Pancreas (tissue), 10 donors: ENCODE results near the gene P3H1. TPM values are rescaled to one million over a fixed set of nuclear protein-coding genes. Genes with fewer than 3 reads are reported as not detected.

Experiments used
- ATAC-seq, 4 donors: fragments of 200-7000 bp; cut with Tn5 transposase; one replicate each; pipeline versions ENCODE4 v1.8.0 to v1.9.1; 2020; ENCODE audit warnings: mild to moderate bottlenecking in 4 of 4, moderate library complexity in 4 of 4
- DNase-seq, 6 donors: peaks; one replicate each; pipeline ENCODE4 v3.0.0-alpha.2; 2020
- FAIRE-seq: peaks from 2 replicates; lab custom pipeline; 2012; peaks lifted over from hg19 to GRCh38; lab: Jason Lieb, UNC
- H3K27ac ChIP-seq, 4 donors: fragments of 200-600 bp; sonication (generic); 1 replicate in 3 of 4; 2 replicates in 1 of 4; pipeline versions ENCODE4 v1.5.0 to v1.8.0; 2020
- H3K27me3 ChIP-seq, 4 donors: fragments of 200-600 bp; one replicate each; pipeline ENCODE4 v1.8.0; 2021
- H3K36me3 ChIP-seq, 3 donors: fragments of 200-600 bp; sonication (generic) in 1 of 3; one replicate each; pipeline versions ENCODE4 v1.5.0 to v1.8.0; 2020 to 2021
- H3K4me1 ChIP-seq, 3 donors: fragments of 200-600 bp; one replicate each; pipeline ENCODE4 v1.8.0; 2021
- H3K4me3 ChIP-seq, 4 donors: fragments of 200-600 bp; sonication (generic) in 2 of 4; one replicate each; pipeline versions ENCODE4 v1.5.0 to v1.8.0; 2020 to 2021
- H3K9me3 ChIP-seq, 4 donors: fragments of 200-600 bp; one replicate each; pipeline ENCODE4 v1.8.0; 2021
- whole genome bisulfite sequencing, 2 donors: extraction: QIAGEN DNeasy Blood & Tissue Kit; methylation state at CpG; one replicate each; pipeline ENCODE4 v1.1.7; 2013; 5-methylcytosine and 5-hydroxymethylcytosine counted together
- intact Hi-C, 3 donors: fragments of 100-400 bp; cut with DNase I; formaldehyde crosslinking; loops; one replicate each; pipeline versions ENCODE4 v1.11.1 to v1.14.2; 2022
- polyA plus RNA-seq, 2 donors: library from polyadenylated mRNA; stranded (reverse); fragments of 200-250 nt; gene quantifications; one replicate each; pipeline ENCODE4 v1.2.3, GENCODE V29; 2013
- total RNA-seq, 6 donors: library from RNA; stranded (reverse); fragmentation: NEBNext Ultra II Directional in 4 of 6; extraction: Animal tissue kit (Norgen Biotek cat#: 25700) in 4 of 6; gene quantifications; one replicate each; pipeline versions ENCODE4 v1.2.1 to v1.2.4, GENCODE V29; 2021 to 2023
- TF ChIP-seq, protein P1 (sequence below), 4 donors: fragments of 200-600 bp; sonication (generic) in 3 of 4; IDR thresholded peaks; one replicate each; pipeline versions ENCODE4 v1.5.0 to v1.8.0; 2021; ENCODE audit warnings: antibody characterized with exemption in 4 of 4
- donor health status: healthy with polysubstance abuse.
- donor health status: DM: no; HTN: no; CAD: no; lungs with moderate emphysema.
- donor health status: DM: no; HTN: no; CAD: no.
- donor health status: control.
- donor health status: control.
- donor health status: Bipolar disorder and iron deficiency.
- donor health status: DM: yes; HTN: yes; CAD: no.
- donor health status: DM: no; HTN: no; CAD: no.
- donor health status: DM: no; HTN: no; CAD: no.
- donor health status: DM: yes; HTN: yes; CAD: no.

The P3H1 gene
- total and polyA plus RNA-seq, 8 donors = 6.8 to 37.0 (median 14.0) TPM

DNA sequence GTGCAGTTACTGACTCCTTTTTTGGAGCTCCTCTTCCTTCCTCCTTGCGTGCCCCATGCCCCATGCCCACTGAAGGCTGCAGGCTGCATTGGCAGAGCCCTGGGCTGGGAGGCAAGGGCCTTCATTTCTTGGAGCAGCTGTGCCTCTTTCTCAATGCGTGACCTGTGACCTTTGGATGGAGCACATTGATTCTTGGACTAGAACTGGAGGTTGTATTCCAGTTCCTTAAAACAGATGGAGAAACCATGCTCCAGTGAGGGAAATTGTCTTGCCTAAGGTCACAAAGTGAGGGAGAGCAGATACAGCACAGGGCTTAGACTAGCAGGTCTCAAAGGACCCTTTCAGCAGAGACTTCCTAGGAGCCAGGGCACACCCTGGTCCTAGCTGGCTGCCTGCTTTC is 27.0 kb upstream of the P3H1 start:
- Histone ChIP-seq H3K4me1 (peaks cover 0 to 4% (median 0%) of the 10 kb centered on the region in 3 donors), H3K9me3 (no peaks in the 10 kb centered on the region), H3K4me3 (no peak overlapping the region), H3K27me3 (no peaks in the 10 kb centered on the region), H3K36me3 (no peaks in the 10 kb centered on the region), H3K27ac (no peak overlapping the region)
- intact Hi-C loops = no loop called here
- FAIRE-seq (no peak), DNase-seq (no peak), ATAC-seq (peak in 1 of 4 donors; percentile 24)
- TF ChIP-seq, protein P1, sequence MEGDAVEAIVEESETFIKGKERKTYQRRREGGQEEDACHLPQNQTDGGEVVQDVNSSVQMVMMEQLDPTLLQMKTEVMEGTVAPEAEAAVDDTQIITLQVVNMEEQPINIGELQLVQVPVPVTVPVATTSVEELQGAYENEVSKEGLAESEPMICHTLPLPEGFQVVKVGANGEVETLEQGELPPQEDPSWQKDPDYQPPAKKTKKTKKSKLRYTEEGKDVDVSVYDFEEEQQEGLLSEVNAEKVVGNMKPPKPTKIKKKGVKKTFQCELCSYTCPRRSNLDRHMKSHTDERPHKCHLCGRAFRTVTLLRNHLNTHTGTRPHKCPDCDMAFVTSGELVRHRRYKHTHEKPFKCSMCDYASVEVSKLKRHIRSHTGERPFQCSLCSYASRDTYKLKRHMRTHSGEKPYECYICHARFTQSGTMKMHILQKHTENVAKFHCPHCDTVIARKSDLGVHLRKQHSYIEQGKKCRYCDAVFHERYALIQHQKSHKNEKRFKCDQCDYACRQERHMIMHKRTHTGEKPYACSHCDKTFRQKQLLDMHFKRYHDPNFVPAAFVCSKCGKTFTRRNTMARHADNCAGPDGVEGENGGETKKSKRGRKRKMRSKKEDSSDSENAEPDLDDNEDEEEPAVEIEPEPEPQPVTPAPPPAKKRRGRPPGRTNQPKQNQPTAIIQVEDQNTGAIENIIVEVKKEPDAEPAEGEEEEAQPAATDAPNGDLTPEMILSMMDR (IDR thresholded peaks at IDR 0.05) = no peak
- WGBS, 2 donors = 88 to 92% methylated on average over 2 of the region's 2 CpGs

DNA sequence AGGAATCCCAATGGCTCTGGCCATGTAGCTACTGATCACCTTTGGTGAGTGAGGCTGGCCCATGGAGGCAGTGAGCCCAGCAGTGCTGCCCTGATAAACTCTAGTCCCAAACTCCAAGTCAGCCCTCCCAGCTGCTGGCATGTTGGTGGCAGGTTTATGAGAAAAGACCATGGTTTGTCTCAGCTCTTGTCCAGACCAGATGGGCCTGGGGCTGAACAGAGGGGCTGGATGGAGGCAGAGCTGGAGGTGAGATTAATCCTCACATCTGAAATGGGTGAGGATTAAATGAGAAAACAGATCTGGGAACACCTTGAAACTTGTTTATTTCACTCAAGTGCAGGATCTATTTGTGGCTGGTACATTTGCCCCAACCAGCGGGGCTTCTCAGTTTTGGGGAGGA is 21.2 kb upstream of the P3H1 start:
- intact Hi-C loops = loop anchor here in 1 of 3 donors (10.0 kb wide), 1 partner anchor 97 kb away; no protein-coding TSS in a partner anchor
- Histone ChIP-seq H3K36me3 (no peaks in the 10 kb centered on the region), H3K9me3 (no peaks in the 10 kb centered on the region), H3K27ac (no peak overlapping the region), H3K27me3 (no peaks in the 10 kb centered on the region), H3K4me3 (no peak overlapping the region), H3K4me1 (no peaks in the 10 kb centered on the region)
- WGBS, 2 donors = 92 to 93% methylated on average over 1 of the region's 1 CpG
- ATAC-seq (no peak), DNase-seq (no peak), FAIRE-seq (no peak)
- TF ChIP-seq, protein P1 (IDR thresholded peaks at IDR 0.05) = no peak

DNA sequence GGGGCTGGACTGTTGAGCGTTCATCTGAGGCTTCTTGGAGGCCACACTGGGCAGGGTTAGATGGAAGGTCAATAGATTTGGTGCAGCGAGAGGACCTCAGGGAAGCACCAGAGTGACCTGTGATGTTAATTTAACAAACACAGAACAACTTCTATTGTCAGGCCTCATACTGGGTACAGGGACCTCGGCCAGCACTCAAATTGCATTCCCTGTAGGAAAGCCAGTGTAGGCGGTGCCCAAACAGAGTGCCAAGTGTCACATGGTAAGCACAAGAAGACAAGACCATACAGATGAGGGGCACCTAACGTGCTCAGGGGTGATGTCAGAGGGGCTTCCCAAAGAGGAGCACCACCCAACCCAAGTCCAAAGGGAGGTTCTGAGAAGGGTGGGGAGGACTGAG is 19.3 kb upstream of the P3H1 start:
- WGBS, 2 donors = 89 to 94% methylated on average over 5 of the region's 5 CpGs
- H3K27ac ChIP-seq = no peak overlapping the region
- DNase-seq = no peak
- H3K9me3 ChIP-seq = no peaks in the 10 kb centered on the region
- H3K4me1 ChIP-seq = no peaks in the 10 kb centered on the region
- no peaks in the 10 kb centered on the region for H3K36me3 ChIP-seq
- intact Hi-C loops = loop anchor here in 1 of 3 donors (10.0 kb wide), 1 partner anchor 99 kb away; no protein-coding TSS in a partner anchor
- no peak overlapping the region for H3K4me3 ChIP-seq
- no peak for ATAC-seq
- FAIRE-seq = no peak
- no peaks in the 10 kb centered on the region for H3K27me3 ChIP-seq
- TF ChIP-seq, protein P1 (IDR thresholded peaks at IDR 0.05) = no peak

DNA sequence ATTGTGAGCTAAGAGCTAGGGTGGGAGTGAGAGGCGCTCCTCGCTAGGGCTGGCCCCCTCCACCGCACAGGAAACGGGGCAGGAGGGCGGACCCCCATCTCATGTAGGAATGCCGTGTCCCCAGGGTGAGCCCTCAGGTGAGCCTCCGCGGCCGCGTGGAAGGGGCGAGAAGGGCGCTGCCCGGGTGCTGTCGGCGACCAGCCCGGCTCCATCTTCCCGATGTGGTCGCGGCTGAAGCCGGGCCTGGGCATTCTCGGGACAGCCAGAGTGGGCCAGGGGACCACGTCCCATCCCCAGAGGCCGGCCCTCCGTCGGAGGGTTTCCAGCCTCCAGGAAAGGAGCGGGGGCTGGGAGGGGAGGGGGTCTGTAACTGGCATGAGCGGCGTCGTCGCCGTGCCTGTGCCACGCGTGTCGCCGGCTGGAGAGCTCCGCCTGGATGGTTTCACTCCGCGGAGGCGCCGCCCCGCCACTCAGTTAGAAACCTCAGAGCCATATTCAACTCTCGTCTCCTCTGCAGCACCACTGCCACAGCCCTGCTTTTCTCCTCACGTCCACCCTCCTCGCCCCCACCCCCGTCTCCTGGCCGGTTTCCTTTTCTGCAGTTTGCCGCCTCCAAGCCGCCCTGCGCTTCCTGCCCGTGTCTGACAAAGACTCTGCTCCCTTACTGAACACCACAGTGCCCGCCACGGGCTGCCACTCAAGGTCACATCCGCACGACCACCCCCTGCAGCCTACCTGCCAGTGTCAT is 18.3 kb upstream of the P3H1 start, which contains the start of gene TMEM269:
Gene TMEM269, plus strand, starts transcription at position 46 of the 748 bp plus-strand sequence. CDS start 4,903 bp downstream, outside the sequence.
- 13 to 16% methylated on average over 42 to 54 of the region's 54 CpGs for WGBS, 2 donors
- DNase-seq = peak in 2 of 6 donors; percentile 63 to 65
- no peaks in the 10 kb centered on the region for H3K36me3 ChIP-seq
- peak within 1 kb of the TSS in 2 of 4 donors; percentile 13 to 42 for H3K4me3 ChIP-seq
- ATAC-seq = peak; percentile 24 to 62 (median 54)
- no peak for FAIRE-seq
- intact Hi-C loops = loop anchor here in 1 of 3 donors (10.0 kb wide), 1 partner anchor 100 kb away; no protein-coding TSS in a partner anchor
- H3K27ac ChIP-seq = no peak within 1 kb of the TSS
- H3K9me3 ChIP-seq = no peaks in the 10 kb centered on the region
- no peaks in the 10 kb centered on the region for H3K27me3 ChIP-seq
- no peaks in the 10 kb centered on the region for H3K4me1 ChIP-seq
- TF ChIP-seq, protein P1 (IDR thresholded peaks at IDR 0.05) = no peak

DNA sequence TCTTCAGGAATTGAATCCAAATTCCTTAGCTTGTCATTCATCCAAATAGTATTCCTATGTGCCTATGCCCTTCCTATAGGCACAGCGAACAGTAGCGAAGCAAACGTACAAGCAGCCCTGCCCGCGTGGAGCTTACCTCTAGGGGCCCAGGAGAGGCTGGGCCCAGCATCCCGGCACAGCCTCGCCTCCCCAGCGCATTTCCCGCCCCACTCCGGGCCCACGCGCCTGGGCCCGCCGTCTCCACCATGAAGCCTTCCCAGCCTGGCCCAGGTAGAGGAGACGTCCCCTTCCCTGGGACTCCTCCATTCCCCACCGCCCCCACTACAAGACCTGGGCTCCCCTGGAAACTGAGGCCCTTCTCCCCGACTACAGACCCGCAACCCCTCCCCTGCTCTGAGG is 17.7 kb upstream of the P3H1 start:
- no peak overlapping the region for H3K27ac ChIP-seq
- TF ChIP-seq, protein P1 (IDR thresholded peaks at IDR 0.05) = no peak
- FAIRE-seq (no peak), ATAC-seq (no peak), DNase-seq (no peak)
- peak overlapping the region in 1 of 4 donors; percentile 42 for H3K4me3 ChIP-seq
- H3K9me3 ChIP-seq = no peaks in the 10 kb centered on the region
- H3K27me3 ChIP-seq = no peaks in the 10 kb centered on the region
- H3K36me3 ChIP-seq = no peaks in the 10 kb centered on the region
- no peaks in the 10 kb centered on the region for H3K4me1 ChIP-seq
- intact Hi-C loops = loop anchor here in 1 of 3 donors (10.0 kb wide), 1 partner anchor 100 kb away; no protein-coding TSS in a partner anchor
- WGBS, 2 donors = 80 to 83% methylated on average over 18 of the region's 18 CpGs
